ENCODE results near the gene PLIN3.
"Not testable (repeated sequence)": the region's sequence is repeated elsewhere in the genome, so short reads cannot be mapped to it uniquely, and the experiment has no call there.

Gene PLIN3

DNA sequence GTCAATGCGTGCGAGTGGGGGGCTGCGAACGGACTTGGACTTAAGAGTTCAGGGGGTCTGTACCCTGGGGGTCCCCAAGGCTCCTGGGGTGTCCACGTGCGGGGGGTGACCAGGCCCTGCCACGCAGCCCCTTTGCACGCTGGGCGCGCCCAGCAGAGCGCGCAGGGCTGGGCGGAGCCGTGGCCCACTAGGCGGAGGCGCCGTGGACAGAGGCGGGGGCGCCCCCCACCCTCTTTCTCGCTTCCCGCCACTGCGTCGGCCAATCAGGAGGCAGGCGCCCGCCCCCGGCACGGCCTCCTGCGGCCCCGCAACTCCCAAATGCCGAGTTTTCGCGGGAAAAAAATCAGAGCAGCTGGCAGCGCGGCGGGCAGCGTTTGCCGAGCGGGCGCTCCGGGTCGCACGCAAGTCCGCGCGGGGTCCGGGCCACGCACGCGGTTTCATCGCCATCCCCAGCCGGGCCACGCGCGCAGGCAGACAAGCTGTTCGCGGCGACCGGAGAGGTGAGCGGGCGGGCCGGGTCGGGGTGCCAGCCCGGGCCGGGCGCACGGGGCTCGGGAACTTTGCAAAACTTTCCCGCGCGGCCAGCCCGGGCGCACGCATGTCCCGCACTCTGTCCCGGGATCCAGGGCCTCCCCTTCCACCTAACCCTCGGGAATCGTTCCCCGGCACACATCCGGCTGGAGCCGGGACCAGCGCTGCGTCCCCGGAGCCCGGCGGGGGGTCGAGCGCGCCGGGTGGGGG lies 41.9 kb upstream of the PLIN3 start, which contains the start of gene UHRF1:
Gene UHRF1 (plus strand): TSS at position 346 of the 741 bp plus-strand sequence. CDS start 1,385 bp downstream, outside the sequence.
- Histone ChIP-seq H3K27ac (ENCODE audit: low read length) (no peak within 1 kb of the TSS), H3K4me3 (ENCODE audit: low read depth in 1 of 2, low read length in 2 of 2) (peak within 1 kb of the TSS; percentile 67 to 74), H3K9me3 (ENCODE audit: control insufficient read depth in 1 of 2, low read length in 2 of 2) (no peaks in the 10 kb centered on the region), H3K4me1 (ENCODE audit: control insufficient read depth in 1 of 2, insufficient read depth in 2 of 2, low read length in 2 of 2) (peaks cover 9 to 27% of the 10 kb centered on the region in 2 donors), H3K27me3 (ENCODE audit: low read depth, low read length) (no peaks in the 10 kb centered on the region), H3K36me3 (ENCODE audit: control insufficient read depth in 1 of 2, insufficient read depth in 2 of 2, low read length in 2 of 2) (no peaks in the 10 kb centered on the region)

DNA sequence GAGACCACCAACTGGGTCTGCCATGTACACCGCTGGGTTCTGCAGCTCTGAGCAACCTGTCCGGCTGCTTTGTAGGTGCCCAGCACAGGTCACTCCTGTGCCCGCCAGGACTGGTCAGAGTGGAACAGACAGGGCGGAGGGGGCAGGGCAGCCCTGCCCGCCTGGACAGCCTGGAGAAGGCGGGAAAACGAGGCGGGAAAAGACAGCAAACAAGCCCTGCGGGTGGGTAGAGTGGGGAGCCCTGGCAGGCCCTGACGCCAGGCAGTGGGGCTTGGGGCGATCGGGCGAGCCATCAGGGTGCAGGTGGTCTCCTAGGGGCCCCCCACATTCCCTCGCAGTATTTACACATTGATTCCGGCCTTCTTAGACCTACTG lies 41.3 kb upstream of the PLIN3 start:
- H3K36me3 ChIP-seq (ENCODE audit: control insufficient read depth in 1 of 2, insufficient read depth in 2 of 2, low read length in 2 of 2), result no peaks in the 10 kb centered on the region

DNA sequence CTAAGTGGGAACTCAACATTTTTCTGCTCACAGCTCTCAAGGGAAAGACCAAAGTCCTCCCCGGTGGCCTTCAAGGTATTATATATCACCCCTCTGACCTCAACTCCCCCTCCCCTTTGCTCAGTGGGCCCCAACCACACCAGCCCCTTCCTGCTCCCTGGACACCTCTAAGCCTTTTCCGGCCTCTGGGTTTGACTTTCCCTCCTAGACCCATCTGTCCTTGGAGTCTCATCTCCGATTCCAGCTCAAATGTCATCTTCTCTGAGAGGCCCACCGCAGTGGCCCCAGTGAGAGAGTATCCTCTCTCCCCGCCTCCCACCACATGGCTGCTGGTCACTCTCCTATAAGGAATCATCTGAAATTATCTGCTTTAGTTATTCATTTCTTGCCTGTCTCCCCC lies 40.9 kb upstream of the PLIN3 start:
- H3K36me3 ChIP-seq (ENCODE audit: control insufficient read depth in 1 of 2, insufficient read depth in 2 of 2, low read length in 2 of 2), result no peaks in the 10 kb centered on the region
- H3K27ac ChIP-seq (ENCODE audit: low read length), result no peak overlapping the region
- no peaks in the 10 kb centered on the region for H3K27me3 ChIP-seq (ENCODE audit: low read depth, low read length)
- no peaks in the 10 kb centered on the region for H3K9me3 ChIP-seq (ENCODE audit: control insufficient read depth in 1 of 2, low read length in 2 of 2)
- peaks cover 9 to 27% of the 10 kb centered on the region in 2 donors for H3K4me1 ChIP-seq (ENCODE audit: control insufficient read depth in 1 of 2, insufficient read depth in 2 of 2, low read length in 2 of 2)
- no peak overlapping the region for H3K4me3 ChIP-seq (ENCODE audit: low read depth in 1 of 2, low read length in 2 of 2)

More for the DNA sequence above, 41.3 kb upstream of the PLIN3 start:
- Histone ChIP-seq H3K4me3 (ENCODE audit: low read depth in 1 of 2, low read length in 2 of 2) (peak overlapping the region in 1 of 2 donors; percentile 74), H3K9me3 (ENCODE audit: control insufficient read depth in 1 of 2, low read length in 2 of 2) (no peaks in the 10 kb centered on the region), H3K27ac (ENCODE audit: low read length) (no peak overlapping the region), H3K4me1 (ENCODE audit: control insufficient read depth in 1 of 2, insufficient read depth in 2 of 2, low read length in 2 of 2) (peaks cover 9 to 27% of the 10 kb centered on the region in 2 donors), H3K27me3 (ENCODE audit: low read depth, low read length) (no peaks in the 10 kb centered on the region)

DNA sequence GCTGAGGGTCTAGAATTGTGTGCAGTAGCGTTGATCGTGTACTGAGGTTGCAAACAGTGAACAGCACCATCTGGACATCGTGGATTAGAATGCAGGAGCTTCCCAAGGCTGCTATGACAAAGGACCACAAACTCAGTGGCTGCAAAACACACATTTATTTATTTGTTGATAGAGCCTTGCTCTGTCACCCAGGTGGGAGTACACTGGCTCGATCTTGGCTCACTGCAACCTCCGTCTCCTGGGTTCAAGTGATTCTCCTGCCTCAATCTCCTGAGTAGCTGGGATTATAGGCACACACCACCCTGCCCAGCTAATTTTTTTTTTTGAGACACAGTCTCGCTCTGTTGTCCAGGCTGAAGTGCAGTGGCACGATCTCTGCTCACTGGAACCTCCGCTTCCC lies 39.5 kb upstream of the PLIN3 start:
- no peak overlapping the region for H3K4me3 ChIP-seq (ENCODE audit: low read depth in 1 of 2, low read length in 2 of 2)
- peaks cover 9 to 25% of the 10 kb centered on the region in 2 donors for H3K4me1 ChIP-seq (ENCODE audit: control insufficient read depth in 1 of 2, insufficient read depth in 2 of 2, low read length in 2 of 2)
- no peaks in the 10 kb centered on the region for H3K36me3 ChIP-seq (ENCODE audit: control insufficient read depth in 1 of 2, insufficient read depth in 2 of 2, low read length in 2 of 2)
- H3K27ac ChIP-seq (ENCODE audit: low read length), result no peak overlapping the region
- no peaks in the 10 kb centered on the region for H3K9me3 ChIP-seq (ENCODE audit: control insufficient read depth in 1 of 2, low read length in 2 of 2)
- H3K27me3 ChIP-seq (ENCODE audit: low read depth, low read length), result no peaks in the 10 kb centered on the region

DNA sequence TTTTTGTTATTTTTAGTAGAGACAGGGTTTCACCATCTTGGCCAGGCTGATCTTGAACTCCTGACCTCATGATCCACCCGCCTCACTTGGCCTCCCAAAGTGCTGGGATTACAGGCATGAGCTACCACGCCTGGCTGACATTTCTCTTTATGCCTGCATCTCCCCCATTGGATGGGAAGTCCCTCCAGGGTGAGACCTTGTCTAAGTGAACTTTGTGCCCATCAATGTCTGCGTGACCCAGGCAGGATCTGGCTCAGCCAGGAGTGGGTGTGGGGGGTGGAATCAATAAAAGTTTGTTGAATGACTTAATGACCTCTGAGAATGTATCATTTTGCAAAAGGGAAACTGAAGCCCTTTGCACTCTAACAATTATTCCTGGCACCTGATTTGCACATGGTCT lies 37.0 kb upstream of the PLIN3 start:
- Histone ChIP-seq H3K36me3 (ENCODE audit: control insufficient read depth in 1 of 2, insufficient read depth in 2 of 2, low read length in 2 of 2) (no peaks in the 10 kb centered on the region), H3K4me3 (ENCODE audit: low read depth in 1 of 2, low read length in 2 of 2) (no peak overlapping the region), H3K27ac (ENCODE audit: low read length) (no peak overlapping the region), H3K9me3 (ENCODE audit: control insufficient read depth in 1 of 2, low read length in 2 of 2) (no peaks in the 10 kb centered on the region), H3K4me1 (ENCODE audit: control insufficient read depth in 1 of 2, insufficient read depth in 2 of 2, low read length in 2 of 2) (peaks cover 0 to 6% of the 10 kb centered on the region in 2 donors), H3K27me3 (ENCODE audit: low read depth, low read length) (no peaks in the 10 kb centered on the region)

DNA sequence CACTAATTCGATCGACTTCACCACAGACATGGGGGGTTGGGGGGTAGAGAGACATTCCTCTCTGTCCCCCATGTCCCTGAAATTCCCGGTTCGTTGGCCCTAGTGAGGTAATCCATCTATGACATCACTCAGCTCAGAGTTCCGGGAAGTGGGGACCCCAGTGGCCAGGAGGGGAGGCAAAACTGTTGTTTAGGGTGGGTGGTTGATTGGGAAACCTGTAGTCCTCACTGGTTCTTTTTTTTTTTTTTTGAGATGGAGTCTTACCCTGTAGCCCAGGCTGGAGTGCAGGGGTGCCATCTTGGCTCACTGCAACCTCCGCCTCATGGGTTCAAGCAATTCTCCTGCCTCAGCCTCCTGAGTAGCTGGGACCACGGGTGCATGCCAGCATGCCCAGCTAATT lies 35.3 kb upstream of the PLIN3 start, which contains the start of gene ARRDC5:
Gene ARRDC5 (minus strand): TSS at position 101 of the 400 bp plus-strand sequence. CDS start 71 bp downstream, at position 30.
- no peaks in the 10 kb centered on the region for H3K9me3 ChIP-seq (ENCODE audit: control insufficient read depth in 1 of 2, low read length in 2 of 2)
- no peak within 1 kb of the TSS for H3K27ac ChIP-seq (ENCODE audit: low read length)
- no peaks in the 10 kb centered on the region for H3K27me3 ChIP-seq (ENCODE audit: low read depth, low read length)
- H3K36me3 ChIP-seq (ENCODE audit: control insufficient read depth in 1 of 2, insufficient read depth in 2 of 2, low read length in 2 of 2), result no peaks in the 10 kb centered on the region
- no peak within 1 kb of the TSS for H3K4me3 ChIP-seq (ENCODE audit: low read depth in 1 of 2, low read length in 2 of 2)
- no peaks in the 10 kb centered on the region for H3K4me1 ChIP-seq (ENCODE audit: control insufficient read depth in 1 of 2, insufficient read depth in 2 of 2, low read length in 2 of 2)

DNA sequence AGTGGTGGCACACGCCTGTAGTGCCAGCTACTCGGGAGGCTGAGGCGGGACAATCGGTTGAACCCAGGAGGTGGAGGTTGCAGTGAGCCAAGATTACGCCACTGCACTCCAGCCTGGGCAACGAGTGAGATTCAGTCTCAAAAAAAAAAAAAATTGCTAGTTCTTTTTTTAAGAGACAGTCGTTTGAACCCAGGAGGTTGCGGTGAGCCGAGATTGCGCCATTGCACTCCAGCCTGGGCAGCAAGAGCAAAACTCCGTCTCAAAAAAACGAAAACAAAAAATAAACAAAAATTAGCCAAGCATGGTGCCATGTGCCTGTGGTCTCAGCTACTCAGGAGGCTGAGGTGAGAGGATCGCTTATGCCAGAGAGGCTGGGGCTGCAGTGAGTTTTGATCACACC lies 33.4 kb upstream of the PLIN3 start:
- H3K36me3 ChIP-seq (ENCODE audit: control insufficient read depth in 1 of 2, insufficient read depth in 2 of 2, low read length in 2 of 2); H3K4me1 ChIP-seq (ENCODE audit: control insufficient read depth in 1 of 2, insufficient read depth in 2 of 2, low read length in 2 of 2); H3K9me3 ChIP-seq (ENCODE audit: control insufficient read depth in 1 of 2, low read length in 2 of 2); H3K27me3 ChIP-seq (ENCODE audit: low read depth, low read length); H3K4me3 ChIP-seq (ENCODE audit: low read depth in 1 of 2, low read length in 2 of 2); H3K27ac ChIP-seq (ENCODE audit: low read length): not testable (repeated sequence)

DNA sequence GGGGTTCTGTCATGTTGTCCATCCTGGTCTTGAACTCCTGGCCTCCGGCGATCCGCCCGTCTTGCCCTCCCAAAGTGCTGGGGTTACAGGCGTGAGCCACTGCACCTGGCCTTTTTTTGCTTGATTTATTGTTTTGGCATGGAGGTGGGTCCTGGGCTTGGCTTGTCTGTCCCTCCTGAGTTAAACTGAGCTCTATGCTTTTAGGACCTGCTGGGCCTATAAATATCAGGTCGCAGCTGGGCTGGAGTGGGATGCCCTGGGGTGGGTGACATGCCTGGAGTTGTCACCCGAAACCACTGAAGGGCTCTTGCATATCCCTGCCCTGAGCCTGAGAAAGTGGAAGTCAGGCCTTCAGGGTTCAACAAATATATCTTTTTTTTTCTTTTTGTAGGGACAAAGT lies 29.7 kb upstream of the PLIN3 start:
- no peaks in the 10 kb centered on the region for H3K9me3 ChIP-seq (ENCODE audit: control insufficient read depth in 1 of 2, low read length in 2 of 2)
- no peaks in the 10 kb centered on the region for H3K4me1 ChIP-seq (ENCODE audit: control insufficient read depth in 1 of 2, insufficient read depth in 2 of 2, low read length in 2 of 2)
- H3K4me3 ChIP-seq (ENCODE audit: low read depth in 1 of 2, low read length in 2 of 2), result no peak overlapping the region
- H3K27me3 ChIP-seq (ENCODE audit: low read depth, low read length), result no peaks in the 10 kb centered on the region
- no peak overlapping the region for H3K27ac ChIP-seq (ENCODE audit: low read length)
- no peaks in the 10 kb centered on the region for H3K36me3 ChIP-seq (ENCODE audit: control insufficient read depth in 1 of 2, insufficient read depth in 2 of 2, low read length in 2 of 2)

DNA sequence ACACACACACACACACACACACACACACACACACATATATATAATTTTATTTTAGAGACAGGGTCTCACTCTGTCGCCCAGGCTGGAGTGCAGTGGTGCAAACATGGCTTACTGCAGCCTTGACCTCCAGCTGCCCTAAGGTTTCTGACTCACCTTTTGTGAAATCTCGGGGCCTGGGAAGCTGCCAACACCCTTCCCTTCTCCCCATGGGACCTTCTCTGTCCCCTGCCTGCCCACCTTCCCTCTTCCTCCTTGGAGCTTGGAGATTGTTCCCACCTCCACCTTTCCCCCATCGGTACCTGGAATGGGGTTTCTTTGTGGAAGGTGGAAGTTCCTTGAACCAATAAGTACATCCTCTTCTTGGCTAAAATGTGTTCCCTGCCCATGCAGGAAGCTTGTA lies 28.9 kb upstream of the PLIN3 start:
- no peaks in the 10 kb centered on the region for H3K9me3 ChIP-seq (ENCODE audit: control insufficient read depth in 1 of 2, low read length in 2 of 2)
- no peak overlapping the region for H3K27ac ChIP-seq (ENCODE audit: low read length)
- no peak overlapping the region for H3K4me3 ChIP-seq (ENCODE audit: low read depth in 1 of 2, low read length in 2 of 2)
- no peaks in the 10 kb centered on the region for H3K36me3 ChIP-seq (ENCODE audit: control insufficient read depth in 1 of 2, insufficient read depth in 2 of 2, low read length in 2 of 2)
- no peaks in the 10 kb centered on the region for H3K27me3 ChIP-seq (ENCODE audit: low read depth, low read length)
- no peaks in the 10 kb centered on the region for H3K4me1 ChIP-seq (ENCODE audit: control insufficient read depth in 1 of 2, insufficient read depth in 2 of 2, low read length in 2 of 2)

DNA sequence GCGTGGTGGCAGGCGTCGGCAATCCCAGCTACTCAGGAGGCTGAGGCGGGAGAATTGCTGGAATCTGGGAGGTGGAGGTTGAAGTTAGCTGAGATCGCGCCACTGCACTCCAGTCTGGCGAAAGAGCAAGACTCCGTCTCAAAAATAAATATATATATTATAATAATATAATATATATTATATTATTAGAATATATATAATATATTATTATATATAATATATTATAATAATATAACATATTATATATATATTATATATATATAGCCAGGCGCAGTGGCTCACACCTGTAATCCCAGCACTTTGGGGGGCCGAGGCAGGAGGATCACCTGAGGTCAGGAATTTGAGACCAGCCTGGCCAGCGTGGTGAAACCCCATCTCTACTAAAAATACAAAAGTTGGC lies 25.5 kb upstream of the PLIN3 start:
- not testable (repeated sequence) for H3K4me3 ChIP-seq (ENCODE audit: low read depth in 1 of 2, low read length in 2 of 2); H3K9me3 ChIP-seq (ENCODE audit: control insufficient read depth in 1 of 2, low read length in 2 of 2); H3K36me3 ChIP-seq (ENCODE audit: control insufficient read depth in 1 of 2, insufficient read depth in 2 of 2, low read length in 2 of 2); H3K27me3 ChIP-seq (ENCODE audit: low read depth, low read length); H3K4me1 ChIP-seq (ENCODE audit: control insufficient read depth in 1 of 2, insufficient read depth in 2 of 2, low read length in 2 of 2); H3K27ac ChIP-seq (ENCODE audit: low read length)

DNA sequence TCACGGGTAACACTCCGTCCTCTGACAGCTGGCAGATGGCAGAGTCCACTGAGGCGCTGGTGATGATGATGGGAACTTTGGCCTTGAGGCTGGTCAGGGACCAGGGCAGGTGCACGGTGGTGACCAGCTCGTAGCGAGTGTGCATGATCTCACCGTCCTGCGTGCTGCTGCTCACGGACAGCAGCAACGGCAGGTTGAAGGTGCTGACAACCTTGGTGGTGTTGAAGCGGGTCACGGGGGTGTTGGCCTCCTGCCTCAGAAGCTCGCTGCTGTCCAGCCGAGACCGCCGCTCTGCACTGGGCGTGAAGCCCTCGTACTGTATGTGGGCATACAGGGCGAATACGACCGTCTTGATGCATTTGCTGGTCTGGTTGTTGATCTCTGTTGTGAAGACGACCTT lies 23.6 kb upstream of the PLIN3 start:
- Histone ChIP-seq H3K4me3 (ENCODE audit: low read depth in 1 of 2, low read length in 2 of 2) (no peak overlapping the region), H3K27me3 (ENCODE audit: low read depth, low read length) (no peaks in the 10 kb centered on the region), H3K36me3 (ENCODE audit: control insufficient read depth in 1 of 2, insufficient read depth in 2 of 2, low read length in 2 of 2) (no peaks in the 10 kb centered on the region), H3K9me3 (ENCODE audit: control insufficient read depth in 1 of 2, low read length in 2 of 2) (no peaks in the 10 kb centered on the region), H3K27ac (ENCODE audit: low read length) (no peak overlapping the region), H3K4me1 (ENCODE audit: control insufficient read depth in 1 of 2, insufficient read depth in 2 of 2, low read length in 2 of 2) (no peaks in the 10 kb centered on the region)
